Calu3 (cell line): Measurements from ENCODE around the gene NXPH2. TPM values are rescaled to one million over a fixed set of nuclear protein-coding genes. Genes with fewer than 3 reads are reported as not detected.

Source experiments
- BruUV-seq: library from RNA; stranded (reverse); fragments of 400-500 nt; replicated peaks from 2 replicates; lab custom pipeline; 2021; lab: Mats Ljungman, UMichigan
- CTCF ChIA-PET: fragments of 300-600 bp; sonication (Branson Sonifier 250); formaldehyde crosslinking; loops from one replicate; lab custom pipeline; 2022; ENCODE audit warnings: antibody characterized with exemption; lab: Charles Lee
- DNase-seq: peaks from one replicate; pipeline ENCODE4 v3.0.0; 2022
- H3K27ac Mint-ChIP-seq: one replicate; pipeline ENCODE4 v1.8.0; 2022; ENCODE audit warnings: mixed read lengths; ENCODE audit not compliant: unreplicated experiment
- H3K27me3 Mint-ChIP-seq: one replicate; pipeline ENCODE4 v1.8.0; 2022; ENCODE audit warnings: mixed read lengths; ENCODE audit not compliant: unreplicated experiment
- H3K36me3 Mint-ChIP-seq: one replicate; pipeline ENCODE4 v1.8.0; 2022; ENCODE audit warnings: mild to moderate bottlenecking, moderate library complexity, mixed read lengths; ENCODE audit not compliant: insufficient read depth, unreplicated experiment
- H3K4me1 Mint-ChIP-seq: one replicate; pipeline ENCODE4 v1.8.0; 2022; ENCODE audit warnings: mild to moderate bottlenecking, low read depth, mixed read lengths; ENCODE audit not compliant: unreplicated experiment
- H3K4me3 Mint-ChIP-seq: one replicate; pipeline ENCODE4 v1.8.0; 2022; ENCODE audit warnings: mild to moderate bottlenecking, low read depth, moderate library complexity, mixed read lengths; ENCODE audit not compliant: unreplicated experiment
- H3K9me3 Mint-ChIP-seq: one replicate; pipeline ENCODE4 v1.8.0; 2022; ENCODE audit warnings: low read depth, mixed read lengths; ENCODE audit not compliant: unreplicated experiment
- intact Hi-C: fragments of 100-400 bp; cut with micrococcal nuclease; formaldehyde crosslinking; loops from one replicate; pipeline ENCODE4 v1.10.0; 2022; ENCODE audit not compliant: unreplicated experiment
- total RNA-seq: library from RNA; stranded (reverse); gene quantifications from 2 replicates; pipeline ENCODE4 v1.2.3, GENCODE V29; 2022
- TF ChIP-seq, protein P1 (sequence below): fragments of 200-600 bp; IDR thresholded peaks from one replicate; pipeline ENCODE4 v1.8.0; 2022; ENCODE audit warnings: antibody characterized with exemption; ENCODE audit not compliant: unreplicated experiment

Gene NXPH2
- total RNA-seq, 1 experiment from 2014 or later = 3.1 TPM

DNA sequence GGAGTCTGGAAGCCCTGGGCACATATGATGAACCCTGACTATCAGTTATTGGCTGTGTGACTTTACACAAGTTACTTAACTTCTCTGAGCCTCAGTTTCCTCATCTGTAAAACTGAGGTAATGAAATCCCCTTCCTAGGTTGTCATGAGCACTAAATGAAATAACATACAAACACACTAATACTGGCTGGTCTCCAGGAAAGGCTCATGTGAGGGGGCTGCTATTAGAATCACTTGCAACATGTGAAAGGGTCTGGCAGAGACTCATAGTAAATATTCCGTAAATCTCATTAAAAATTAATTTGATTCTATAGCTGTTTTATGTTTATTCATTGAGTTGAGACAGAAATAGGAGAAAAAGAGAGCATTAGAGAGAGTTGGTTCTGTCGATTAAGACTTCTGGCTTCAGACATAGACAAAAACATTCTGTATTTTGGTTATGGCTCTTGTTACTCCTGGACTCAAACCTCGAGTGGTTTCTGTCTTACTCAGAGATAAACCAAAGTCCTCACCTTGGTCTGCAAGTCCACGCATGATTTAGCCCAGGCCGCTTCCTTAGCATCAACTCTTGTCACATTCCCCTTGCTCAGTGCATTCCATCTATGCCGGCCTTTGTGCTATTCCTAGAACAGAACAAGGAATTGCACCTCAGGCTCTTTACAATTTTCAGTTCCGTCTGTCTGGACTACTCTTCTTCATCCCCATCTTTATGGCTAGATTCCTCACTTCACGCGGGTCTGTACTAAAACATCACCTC, 139.1 kb downstream of the NXPH2 start:
- Mint-ChIP-seq H3K9me3 (peaks cover 2% of the 10 kb centered on the region), H3K4me1 (no peaks in the 10 kb centered on the region), H3K4me3 (no peak overlapping the region), H3K27me3 (no peaks in the 10 kb centered on the region), H3K27ac (no peak overlapping the region), H3K36me3 (no peaks in the 10 kb centered on the region)
- no TSS peak for BruUV-seq
- intact Hi-C loops = no loop called here
- CTCF ChIA-PET = no interaction called here
- DNase-seq = no peak
- TF ChIP-seq, protein P1, sequence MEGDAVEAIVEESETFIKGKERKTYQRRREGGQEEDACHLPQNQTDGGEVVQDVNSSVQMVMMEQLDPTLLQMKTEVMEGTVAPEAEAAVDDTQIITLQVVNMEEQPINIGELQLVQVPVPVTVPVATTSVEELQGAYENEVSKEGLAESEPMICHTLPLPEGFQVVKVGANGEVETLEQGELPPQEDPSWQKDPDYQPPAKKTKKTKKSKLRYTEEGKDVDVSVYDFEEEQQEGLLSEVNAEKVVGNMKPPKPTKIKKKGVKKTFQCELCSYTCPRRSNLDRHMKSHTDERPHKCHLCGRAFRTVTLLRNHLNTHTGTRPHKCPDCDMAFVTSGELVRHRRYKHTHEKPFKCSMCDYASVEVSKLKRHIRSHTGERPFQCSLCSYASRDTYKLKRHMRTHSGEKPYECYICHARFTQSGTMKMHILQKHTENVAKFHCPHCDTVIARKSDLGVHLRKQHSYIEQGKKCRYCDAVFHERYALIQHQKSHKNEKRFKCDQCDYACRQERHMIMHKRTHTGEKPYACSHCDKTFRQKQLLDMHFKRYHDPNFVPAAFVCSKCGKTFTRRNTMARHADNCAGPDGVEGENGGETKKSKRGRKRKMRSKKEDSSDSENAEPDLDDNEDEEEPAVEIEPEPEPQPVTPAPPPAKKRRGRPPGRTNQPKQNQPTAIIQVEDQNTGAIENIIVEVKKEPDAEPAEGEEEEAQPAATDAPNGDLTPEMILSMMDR = no peak

DNA sequence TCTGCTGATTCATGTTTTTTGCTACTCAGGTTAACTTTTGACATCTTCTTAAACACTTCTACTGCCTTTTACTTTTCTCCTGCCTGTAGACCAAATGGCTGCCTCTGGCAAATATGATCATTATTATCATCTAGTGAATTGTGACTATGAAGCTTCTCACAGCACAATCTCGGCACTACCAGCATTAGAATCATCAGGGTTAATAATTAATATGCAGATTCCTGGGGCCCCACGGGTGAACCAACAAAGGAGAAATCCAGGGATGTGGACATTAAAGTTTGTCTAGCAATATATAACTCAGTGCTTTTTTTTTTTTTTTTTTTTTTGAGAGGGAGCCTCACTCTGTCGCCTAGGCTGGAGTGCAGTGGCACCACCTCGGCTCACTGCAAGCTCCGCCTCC, 142.5 kb downstream of the NXPH2 start:
- BruUV-seq = no TSS peak
- intact Hi-C loops = no loop called here
- CTCF ChIA-PET = no interaction called here

DNA sequence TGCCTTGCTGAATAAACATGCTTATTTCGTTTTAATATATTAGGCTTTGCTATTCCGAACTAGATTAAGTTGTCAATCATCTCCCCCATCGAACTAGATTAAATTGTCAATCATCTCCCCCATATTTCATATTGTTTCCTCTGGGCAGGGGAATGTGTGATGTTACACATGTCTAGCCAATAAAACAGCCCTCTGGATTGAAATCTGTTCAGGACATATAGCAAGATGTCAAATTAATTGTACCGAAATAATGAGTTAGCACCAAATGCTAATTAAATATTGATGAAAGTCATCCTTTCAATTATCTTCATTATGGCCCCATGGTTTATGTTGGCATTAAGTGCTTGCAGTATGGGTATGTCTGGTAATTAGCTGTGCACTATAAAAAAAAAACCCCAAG, 143.1 kb downstream of the NXPH2 start:
- TF ChIP-seq, protein P1 = no peak
- Mint-ChIP-seq H3K9me3 (no peaks in the 10 kb centered on the region), H3K27me3 (no peaks in the 10 kb centered on the region), H3K4me3 (no peak overlapping the region), H3K36me3 (no peaks in the 10 kb centered on the region), H3K4me1 (no peaks in the 10 kb centered on the region), H3K27ac (no peak overlapping the region)
- CTCF ChIA-PET = no interaction called here
- no peak for DNase-seq
- BruUV-seq = no TSS peak
- intact Hi-C loops = no loop called here

More for the DNA sequence above, 142.5 kb downstream of the NXPH2 start:
- Mint-ChIP-seq H3K36me3 (no peaks in the 10 kb centered on the region), H3K4me3 (no peak overlapping the region), H3K9me3 (peaks cover 2% of the 10 kb centered on the region), H3K27me3 (no peaks in the 10 kb centered on the region), H3K27ac (no peak overlapping the region), H3K4me1 (no peaks in the 10 kb centered on the region)
- TF ChIP-seq, protein P1 = no peak
- DNase-seq = no peak

DNA sequence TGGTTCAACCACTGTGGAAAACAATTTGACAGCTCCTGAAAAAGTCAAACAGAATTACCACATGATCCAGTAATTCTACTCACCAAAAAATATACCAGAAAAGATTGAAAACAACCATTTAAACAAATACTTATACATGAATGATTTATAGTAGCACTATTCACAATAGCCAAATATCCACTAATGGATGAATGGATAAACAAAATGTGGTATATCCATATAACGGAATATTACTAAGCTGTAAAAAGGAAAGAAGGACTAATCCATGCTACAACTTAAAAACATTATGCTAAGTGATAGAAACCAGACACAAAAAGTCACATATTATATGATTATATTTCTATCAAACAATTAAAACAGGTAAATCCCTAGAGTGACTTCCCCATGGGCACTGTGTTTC, 147.1 kb downstream of the NXPH2 start:
- no peaks in the 10 kb centered on the region for H3K4me1 Mint-ChIP-seq
- CTCF ChIA-PET = no interaction called here
- no peaks in the 10 kb centered on the region for H3K27me3 Mint-ChIP-seq
- no peaks in the 10 kb centered on the region for H3K36me3 Mint-ChIP-seq
- intact Hi-C loops = no loop called here
- no peaks in the 10 kb centered on the region for H3K9me3 Mint-ChIP-seq
- H3K27ac Mint-ChIP-seq = no peak overlapping the region
- H3K4me3 Mint-ChIP-seq = no peak overlapping the region
- TF ChIP-seq, protein P1 = no peak
- BruUV-seq = no TSS peak
- no peak for DNase-seq
